ENCODE data around the gene STYXL1. TPM values are rescaled to one million over a fixed set of nuclear protein-coding genes. Genes with fewer than 3 reads are reported as not detected.
"Not testable (repeated sequence)": the region's sequence is repeated elsewhere in the genome, so short reads cannot be mapped to it uniquely, and the experiment has no call there.

Gene STYXL1
- total RNA-seq, 1 donor from 2014 or later: 49.8 TPM

DNA sequence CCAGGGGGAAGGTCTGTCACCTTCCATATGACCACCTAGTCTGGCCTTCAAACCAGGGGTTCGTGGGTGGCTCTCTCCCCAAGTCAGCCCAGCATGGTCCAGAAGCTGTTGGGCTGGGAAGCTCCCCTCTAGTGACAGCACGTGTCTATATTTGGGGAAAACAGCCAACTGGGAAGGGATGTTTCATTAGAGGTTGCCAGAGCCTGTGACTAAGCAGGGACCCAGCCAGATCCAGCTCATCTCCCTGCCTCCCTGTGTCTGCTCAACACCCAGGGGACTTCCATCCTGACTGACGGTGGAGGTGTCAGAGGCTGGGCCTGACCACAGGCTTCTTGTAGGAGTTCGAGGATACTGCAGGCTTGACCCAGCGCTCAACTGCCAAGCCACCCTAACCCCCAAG is 10.5 kb downstream of the STYXL1 start:
- DNase-seq (ENCODE audit: low read depth): peak; percentile 79

- no peak for DNase-seq (ENCODE audit: low read depth)
These were observed 15.8 kb downstream of the STYXL1 start for GRCh38 chr7:76031964-76032363.

GRCh38 chr7:76029682-76030081 is 18.1 kb downstream of the STYXL1 start:
- DNase-seq (ENCODE audit: low read depth): not testable (repeated sequence)

DNA sequence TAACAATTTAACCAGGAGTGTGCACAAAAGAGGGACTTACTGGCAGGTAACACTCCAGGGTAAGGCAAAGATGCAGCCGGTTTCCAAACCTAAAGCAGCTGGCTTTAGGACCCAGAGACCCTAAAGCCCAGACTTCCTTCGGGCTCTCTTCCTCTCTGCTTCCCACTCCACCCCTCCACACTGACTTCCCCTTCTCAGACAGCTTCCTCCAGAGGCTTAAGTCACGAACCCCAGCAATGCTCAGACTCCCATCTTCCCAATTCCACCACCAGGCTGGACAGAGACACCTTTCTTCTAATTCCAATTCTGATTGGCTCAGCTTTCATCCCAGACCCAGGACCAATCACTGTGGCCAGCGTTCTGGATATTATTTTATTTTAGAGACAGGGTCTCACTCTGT is 24.8 kb downstream of the STYXL1 start:
- no peak for DNase-seq (ENCODE audit: low read depth)

DNA sequence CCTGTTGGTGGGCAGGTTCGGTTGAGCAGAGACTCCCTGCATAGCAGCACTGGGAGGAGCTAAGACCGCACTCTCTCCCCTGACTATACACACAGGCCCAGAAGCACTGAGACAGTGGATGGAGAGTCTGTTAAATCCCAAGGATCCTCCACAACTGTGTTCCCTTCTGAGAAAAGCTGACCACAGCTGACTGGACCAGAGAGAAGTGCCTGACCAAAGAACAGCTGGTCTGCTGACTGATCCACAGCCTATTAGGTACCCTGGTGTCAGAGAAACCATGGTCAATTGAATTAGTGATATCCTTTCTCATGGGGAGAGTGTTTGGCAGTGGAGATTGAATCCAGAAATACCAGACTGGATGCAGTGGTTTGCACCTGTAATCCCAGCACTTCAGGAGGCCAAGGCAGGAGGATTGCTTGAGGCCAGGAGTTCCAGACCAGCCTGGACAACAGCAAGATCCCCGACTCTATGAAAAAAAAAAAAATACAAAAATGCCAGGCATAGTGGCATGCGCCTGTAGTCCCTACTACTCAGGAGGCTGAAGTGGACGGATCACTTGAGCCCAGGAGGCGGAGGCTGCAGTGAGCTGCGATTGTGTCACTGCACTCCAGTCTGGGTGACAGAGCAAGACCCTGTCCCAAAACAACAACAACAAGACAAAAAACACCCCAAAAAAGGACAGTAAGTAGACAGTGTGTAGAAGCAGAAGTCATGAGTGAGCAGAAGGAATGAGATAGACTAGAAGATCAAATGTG is 25.6 kb downstream of the STYXL1 start:
- peak; percentile 84 for DNase-seq (ENCODE audit: low read depth)

- peak; percentile 86 for DNase-seq (ENCODE audit: low read depth)
These were observed 27.6 kb downstream of the STYXL1 start for GRCh38 chr7:76020031-76020714.

DNA sequence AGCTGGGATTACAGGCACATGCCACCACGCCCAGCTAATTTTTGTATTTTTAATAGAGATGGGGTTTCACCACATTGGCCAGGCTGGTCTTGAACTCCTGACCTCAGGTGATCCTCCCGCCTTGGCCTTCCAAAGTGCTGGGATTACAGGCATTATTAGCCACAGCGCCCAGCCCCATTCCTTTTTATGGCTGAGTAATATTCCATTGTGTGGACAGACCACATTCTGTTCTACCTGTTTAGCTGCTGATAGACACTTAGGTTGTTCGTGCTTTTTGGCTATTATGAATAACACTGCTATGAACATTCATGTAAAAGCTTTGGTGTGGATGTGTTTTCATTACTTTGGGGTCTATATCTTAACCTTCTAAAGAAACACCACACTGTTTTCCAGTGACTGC is 29.3 kb downstream of the STYXL1 start:
- DNase-seq (ENCODE audit: low read depth): not testable (repeated sequence)

DNA sequence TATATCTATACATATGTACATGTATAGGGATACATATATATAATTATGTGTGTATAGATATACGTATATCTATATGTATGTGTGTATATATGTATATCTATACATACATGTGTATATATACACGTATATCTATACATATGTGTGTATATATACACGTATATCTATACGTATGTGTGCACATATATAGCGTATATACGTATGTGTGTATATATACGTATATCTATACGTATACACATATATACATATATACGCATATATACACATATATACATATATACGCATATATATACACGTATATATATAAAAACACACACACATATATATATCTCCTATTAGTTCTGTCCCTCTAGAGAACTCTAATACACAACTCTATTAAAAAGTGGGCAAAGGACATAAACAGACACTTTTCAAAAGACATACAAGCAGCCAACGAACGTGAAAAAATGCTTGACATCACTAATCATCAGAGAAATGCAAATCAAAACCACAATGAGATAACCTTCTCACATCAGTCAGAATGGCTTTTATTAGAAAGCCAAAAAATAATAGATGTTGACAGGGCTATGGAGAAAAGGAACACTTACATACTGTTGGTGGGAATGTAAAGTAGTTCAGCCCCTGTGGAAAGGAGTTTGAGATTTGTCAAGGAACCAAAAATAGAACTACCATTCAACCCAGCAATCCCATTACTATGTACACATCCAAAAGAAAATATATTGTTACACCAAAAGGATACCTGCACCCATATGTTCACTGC is 31.4 kb downstream of the STYXL1 start:
- DNase-seq (ENCODE audit: low read depth): no peak

DNA sequence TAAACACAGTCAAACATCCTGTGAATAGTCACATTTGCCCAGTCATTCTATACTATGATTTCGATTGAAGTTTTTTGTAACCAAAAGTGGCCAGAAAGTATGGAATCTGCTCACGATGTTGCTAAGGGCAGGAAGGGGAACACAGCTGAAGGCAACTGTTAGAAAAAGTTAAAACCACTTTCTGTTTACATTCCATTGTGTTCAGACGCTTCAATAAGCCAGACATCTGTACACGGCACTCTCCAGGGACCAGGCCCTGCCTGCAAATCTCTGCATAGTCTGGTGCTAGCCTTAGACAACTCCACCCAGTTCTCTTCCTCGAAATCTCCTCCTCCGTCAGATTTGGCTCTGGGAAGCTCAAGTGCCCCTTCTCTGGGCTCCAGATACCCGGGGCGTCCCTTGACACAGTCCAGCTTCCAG is 36.3 kb downstream of the STYXL1 start:
- peak; percentile 86 for DNase-seq (ENCODE audit: low read depth)

DNA sequence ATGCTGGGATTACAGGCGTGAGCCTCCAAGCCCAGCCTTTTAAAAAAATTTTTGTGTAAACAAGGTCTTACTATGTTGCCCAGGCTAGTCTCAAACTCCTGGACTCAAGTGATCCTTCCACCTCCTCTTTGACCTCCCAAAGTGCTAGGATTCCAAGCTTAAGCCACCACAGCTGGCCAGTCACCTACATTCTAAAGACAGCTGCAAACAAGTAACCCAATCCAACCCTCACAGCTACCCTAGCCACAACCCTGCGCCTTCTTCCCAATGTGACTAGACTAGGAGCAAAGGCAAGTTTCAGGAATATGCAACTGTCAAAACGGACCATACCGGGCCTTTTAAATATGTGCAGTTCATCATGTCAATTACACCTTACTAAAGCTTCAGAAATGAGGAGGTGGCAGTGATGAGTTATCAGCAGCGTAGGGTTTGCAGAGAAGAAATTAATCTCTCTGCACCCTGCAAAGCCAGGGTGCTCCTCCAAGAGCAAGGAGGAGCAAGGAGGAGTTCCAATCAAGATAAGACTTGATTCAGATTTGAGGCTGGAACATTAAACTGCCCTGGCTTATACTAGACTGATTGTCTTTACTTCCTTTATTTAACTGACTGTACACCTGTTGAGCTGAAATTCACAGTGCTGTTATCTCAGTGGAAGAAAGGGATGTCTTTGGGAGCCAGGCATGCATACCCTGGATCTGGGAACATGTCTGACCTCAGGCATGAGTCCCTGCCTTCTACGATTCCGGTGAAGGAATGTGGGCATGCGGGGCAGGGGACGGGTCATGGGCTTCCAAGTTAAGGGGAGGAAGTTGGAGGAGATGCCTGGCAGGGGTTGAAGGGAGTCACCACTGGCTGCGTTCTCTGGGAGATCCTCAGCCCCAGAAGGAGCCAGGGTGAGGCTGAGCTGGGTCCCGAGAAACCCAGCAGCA is 37.9 kb downstream of the STYXL1 start:
- peak; percentile 92 for DNase-seq (ENCODE audit: low read depth)

DNA sequence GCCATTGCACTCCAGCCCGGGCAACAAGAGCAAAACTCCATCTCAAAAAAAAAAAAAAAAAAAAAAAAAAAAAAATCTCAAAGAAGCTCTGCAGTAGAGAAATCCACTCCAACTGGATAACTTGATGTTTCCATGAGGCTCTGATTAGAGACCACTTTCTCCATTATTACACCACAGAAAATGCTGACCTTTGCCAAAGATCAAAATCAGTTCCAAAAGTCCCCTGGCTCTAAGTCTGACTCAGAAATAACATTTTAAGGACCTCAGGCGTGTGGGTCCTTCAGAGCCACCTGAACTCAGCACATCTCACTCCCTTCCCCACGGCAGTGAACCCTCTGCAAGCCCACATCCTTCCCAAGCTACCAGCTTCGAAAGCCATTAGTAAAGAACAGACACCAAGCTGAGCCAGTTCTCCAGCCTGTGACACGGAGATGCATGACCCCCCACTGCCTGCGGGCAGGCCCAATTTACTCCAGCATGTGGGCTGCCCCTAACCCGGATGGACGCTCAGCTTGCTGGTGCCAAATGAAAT is 39.6 kb downstream of the STYXL1 start:
- no peak for DNase-seq (ENCODE audit: low read depth)

DNA sequence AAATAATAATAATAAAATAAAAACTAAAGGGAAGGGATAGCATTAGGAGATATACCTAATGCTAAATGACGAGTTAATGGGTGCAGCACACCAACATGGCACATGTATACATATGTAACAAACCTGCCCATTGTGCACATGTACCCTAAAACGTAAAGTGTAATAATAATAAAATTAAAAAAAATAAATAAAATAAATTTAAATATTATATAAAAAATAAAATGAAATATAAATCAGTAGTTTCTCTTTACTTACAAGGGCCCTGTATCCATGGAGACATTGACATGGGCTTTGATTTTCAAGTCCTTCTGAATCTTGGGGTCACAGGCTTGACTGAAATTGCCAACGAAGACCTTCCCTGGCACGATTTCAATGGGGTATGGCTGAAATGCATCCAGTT is 42.8 kb downstream of the STYXL1 start:
- DNase-seq (ENCODE audit: low read depth): not testable (repeated sequence)

- no peak for DNase-seq (ENCODE audit: low read depth)
These were observed 44.4 kb downstream of the STYXL1 start for GRCh38 chr7:76003351-76003750.

- no peak for DNase-seq (ENCODE audit: low read depth)
These were observed 45.0 kb downstream of the STYXL1 start for GRCh38 chr7:76002822-76003221.

GRCh38 chr7:76002139-76002538 is 45.7 kb downstream of the STYXL1 start:
- DNase-seq (ENCODE audit: low read depth): no peak

DNA sequence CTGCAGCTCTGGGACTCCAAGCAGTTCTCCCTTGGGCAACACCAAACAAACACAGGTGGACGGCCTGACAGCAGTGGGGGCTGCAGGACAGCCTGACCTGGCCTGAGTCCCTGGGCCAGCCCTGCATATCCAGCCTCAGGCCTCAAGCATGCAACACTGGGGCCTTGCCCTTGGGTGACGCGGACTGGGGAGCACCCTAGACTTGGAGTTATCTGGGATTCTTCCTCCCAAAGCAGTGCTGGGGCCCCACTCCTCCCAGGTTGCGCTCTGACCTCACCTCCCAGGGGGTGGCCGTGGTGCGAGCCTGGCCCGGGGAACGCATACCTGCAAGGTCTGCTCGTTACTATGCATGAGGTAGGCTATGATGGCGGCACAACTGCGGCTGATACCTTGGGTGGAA is 47.2 kb downstream of the STYXL1 start:
- no peak for DNase-seq (ENCODE audit: low read depth)

DNA sequence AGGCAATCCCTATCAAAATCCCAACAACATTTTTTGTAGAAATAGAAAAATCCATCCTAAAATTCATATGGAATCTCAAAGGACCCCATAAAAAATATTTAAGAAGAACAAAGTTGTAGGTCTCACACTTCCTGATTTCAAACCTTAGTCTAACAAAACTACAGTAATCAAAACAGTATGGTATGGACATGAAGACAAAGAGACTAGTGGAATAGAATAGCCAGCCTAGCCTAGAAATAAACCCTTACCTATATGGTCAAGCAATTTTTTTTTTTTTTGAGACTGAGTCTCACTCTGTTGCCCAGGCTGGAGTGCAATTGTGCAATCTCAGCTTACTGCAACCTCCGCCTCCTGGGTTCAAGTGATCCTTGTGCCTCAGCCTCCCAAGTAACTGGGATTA is 49.8 kb downstream of the STYXL1 start:
- DNase-seq (ENCODE audit: low read depth): no peak

DNA sequence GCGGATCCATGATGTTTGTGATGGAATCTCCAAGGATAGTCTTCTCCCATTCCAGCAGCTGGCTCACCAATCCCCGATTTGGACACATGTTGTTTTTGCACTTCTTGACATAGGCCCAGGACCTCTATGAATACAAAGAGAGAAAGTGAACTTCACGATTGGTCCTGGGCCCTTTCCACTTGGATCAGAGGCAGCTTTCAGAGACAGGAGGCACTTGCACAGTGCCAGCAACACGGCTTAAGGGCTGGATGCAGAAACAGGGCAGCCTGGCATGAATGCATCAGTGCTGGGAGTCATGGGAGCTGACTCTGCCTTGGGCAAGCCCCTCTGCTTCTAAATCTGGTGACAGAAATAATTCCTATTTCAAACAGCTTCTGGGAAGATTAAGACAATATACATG is 51.3 kb downstream of the STYXL1 start:
- DNase-seq (ENCODE audit: low read depth): no peak

GRCh38 chr7:75995996-75996395 is 51.8 kb downstream of the STYXL1 start:
- DNase-seq (ENCODE audit: low read depth): no peak

DNA sequence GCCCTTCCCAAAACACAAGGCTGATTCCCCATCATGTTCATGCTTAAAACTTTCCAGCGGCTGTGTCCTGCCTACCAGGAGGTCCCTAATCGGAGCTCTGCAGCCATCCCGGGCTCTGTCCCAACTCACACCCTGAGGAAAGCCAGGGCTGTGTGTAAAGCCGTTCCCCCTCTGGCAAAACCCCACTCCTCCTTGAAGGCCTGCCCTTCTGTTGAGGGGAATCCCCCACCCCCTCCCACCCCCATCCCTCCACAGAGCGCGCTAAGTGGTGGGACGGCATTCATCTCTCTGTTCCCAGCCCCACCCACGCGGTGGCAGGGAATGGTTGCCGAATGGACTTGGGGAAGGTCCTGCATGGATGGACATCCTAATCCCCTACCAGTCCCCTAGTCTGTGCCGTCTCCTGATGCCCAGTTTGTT is 52.7 kb downstream of the STYXL1 start:
- no peak for DNase-seq (ENCODE audit: low read depth)

Measured in myocyte (in vitro differentiated cells).